ENCODE measurements around the gene FBLIM1.

FBLIM1 gene

DNA sequence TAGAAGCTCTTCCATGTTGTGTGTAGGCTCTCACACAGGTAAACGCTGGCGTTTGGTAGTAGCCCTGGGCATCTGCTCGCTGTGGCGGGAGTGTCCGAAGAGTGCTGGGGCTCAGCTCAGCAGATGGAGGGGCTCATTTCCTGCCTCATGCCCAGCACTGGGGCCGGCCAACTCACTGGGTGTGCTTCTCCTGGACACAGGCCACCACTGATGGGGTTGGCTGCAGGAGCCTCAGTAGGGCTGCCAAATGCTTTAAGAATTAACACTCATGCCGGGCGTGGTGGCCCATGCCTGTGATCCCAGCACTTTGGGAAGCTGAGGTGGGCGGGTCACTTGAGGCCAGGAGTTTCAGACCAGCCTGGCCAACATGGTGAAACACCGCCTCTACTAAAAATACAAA is 28.0 kb downstream of the FBLIM1 start:
- 98% methylated on average over 10 of the region's 10 CpGs for WGBS (ENCODE audit: insufficient coverage)
- no peak overlapping the region for H3K27ac ChIP-seq (ENCODE audit: insufficient read depth in 1 of 2, low read depth in 1 of 2, low read length in 2 of 2, poor library complexity in 1 of 2, severe bottlenecking in 2 of 2)
- peaks cover 0 to 2% (median 0%) of the 10 kb centered on the region in 5 experiments for H3K27me3 ChIP-seq (replicated peaks in 2 of 5; ENCODE audit: control insufficient read depth in 4 of 5, insufficient read depth in 5 of 5, low read length in 4 of 5)
- ChIA-PET CTCF (interaction anchor here (0.9 kb wide), 1 partner anchor 72 kb away, joined by 3 read pairs; no protein-coding TSS in a partner anchor), POLR2A (no interaction called here)
- no peaks in the 10 kb centered on the region for H3K4me1 ChIP-seq (ENCODE audit: control extremely low read depth in 1 of 4, control insufficient read depth in 4 of 4, insufficient read depth in 4 of 4, low read length in 3 of 4)
- no peak overlapping the region for H3K4me3 ChIP-seq (ENCODE audit: control insufficient read depth in 1 of 7, extremely low read depth in 1 of 7, insufficient read depth in 4 of 7, low read depth in 2 of 7, low read length in 6 of 7)
- no peaks in the 10 kb centered on the region for H3K9me3 ChIP-seq (ENCODE audit: control extremely low read depth in 1 of 5, control insufficient read depth in 4 of 5, insufficient read depth in 2 of 5, low read depth in 1 of 5, low read length in 4 of 5)
- no peaks in the 10 kb centered on the region for H3K36me3 ChIP-seq (ENCODE audit: control insufficient read depth in 4 of 4, insufficient read depth in 4 of 4, low read length in 3 of 4)
- DNase-seq: no peak

GRCh38 chr1:15788624-15789301 is 30.2 kb downstream of the FBLIM1 start:
- Histone ChIP-seq H3K36me3 (ENCODE audit: control insufficient read depth in 4 of 4, insufficient read depth in 4 of 4, low read length in 3 of 4) (no peaks in the 10 kb centered on the region), H3K27me3 (replicated peaks in 2 of 5; ENCODE audit: control insufficient read depth in 4 of 5, insufficient read depth in 5 of 5, low read length in 4 of 5) (no peaks in the 10 kb centered on the region), H3K4me3 (ENCODE audit: control insufficient read depth in 1 of 7, extremely low read depth in 1 of 7, insufficient read depth in 4 of 7, low read depth in 2 of 7, low read length in 6 of 7) (no peak overlapping the region), H3K4me1 (ENCODE audit: control extremely low read depth in 1 of 4, control insufficient read depth in 4 of 4, insufficient read depth in 4 of 4, low read length in 3 of 4) (no peaks in the 10 kb centered on the region), H3K9me3 (ENCODE audit: control extremely low read depth in 1 of 5, control insufficient read depth in 4 of 5, insufficient read depth in 2 of 5, low read depth in 1 of 5, low read length in 4 of 5) (no peaks in the 10 kb centered on the region), H3K27ac (ENCODE audit: insufficient read depth in 1 of 2, low read depth in 1 of 2, low read length in 2 of 2, poor library complexity in 1 of 2, severe bottlenecking in 2 of 2) (no peak overlapping the region)
- WGBS (ENCODE audit: insufficient coverage): 70% methylated on average over 11 of the region's 13 CpGs
- DNase-seq: peak; percentile 21 to 63 (median 51)
- ChIA-PET CTCF (interaction anchor here (0.9 to 1.4 kb wide), 3 partner anchors 10 to 14 kb away, joined by 3 to 4 read pairs (median 3); no protein-coding TSS in a partner anchor), POLR2A (no interaction called here)

- H3K4me3 ChIP-seq (ENCODE audit: control insufficient read depth in 1 of 7, extremely low read depth in 1 of 7, insufficient read depth in 4 of 7, low read depth in 2 of 7, low read length in 6 of 7): no peak overlapping the region
- peak overlapping the region in 1 of 2 experiments; percentile 32 for H3K27ac ChIP-seq (ENCODE audit: insufficient read depth in 1 of 2, low read depth in 1 of 2, low read length in 2 of 2, poor library complexity in 1 of 2, severe bottlenecking in 2 of 2)
- H3K27me3 ChIP-seq (replicated peaks in 2 of 5; ENCODE audit: control insufficient read depth in 4 of 5, insufficient read depth in 5 of 5, low read length in 4 of 5): peaks cover 0 to 20% (median 3%) of the 10 kb centered on the region in 5 experiments
- CTCF ChIA-PET: interaction anchor here (1.4 to 1.5 kb wide), 2 partner anchors 8 to 46 kb away, joined by 3 to 4 read pairs; no protein-coding TSS in a partner anchor
- no peak for DNase-seq
- no peaks in the 10 kb centered on the region for H3K9me3 ChIP-seq (ENCODE audit: control extremely low read depth in 1 of 5, control insufficient read depth in 4 of 5, insufficient read depth in 2 of 5, low read depth in 1 of 5, low read length in 4 of 5)
- no CpG with 5 or more reads among the region's 2 CpGs for WGBS (ENCODE audit: insufficient coverage)
- no peaks in the 10 kb centered on the region for H3K36me3 ChIP-seq (ENCODE audit: control insufficient read depth in 4 of 4, insufficient read depth in 4 of 4, low read length in 3 of 4)
- POLR2A ChIA-PET: interaction anchor here (0.7 kb wide), 1 partner anchor 237 kb away, joined by 3 read pairs; no protein-coding TSS in a partner anchor
- H3K4me1 ChIP-seq (ENCODE audit: control extremely low read depth in 1 of 4, control insufficient read depth in 4 of 4, insufficient read depth in 4 of 4, low read length in 3 of 4): no peaks in the 10 kb centered on the region
Observed at GRCh38 chr1:15796086-15796462, 37.5 kb downstream of the FBLIM1 start.

GRCh38 chr1:15797614-15798390 is 39.2 kb downstream of the FBLIM1 start:
- DNase-seq: no peak
- Histone ChIP-seq H3K27ac (ENCODE audit: insufficient read depth in 1 of 2, low read depth in 1 of 2, low read length in 2 of 2, poor library complexity in 1 of 2, severe bottlenecking in 2 of 2) (no peak overlapping the region), H3K4me1 (ENCODE audit: control extremely low read depth in 1 of 4, control insufficient read depth in 4 of 4, insufficient read depth in 4 of 4, low read length in 3 of 4) (peaks cover 0 to 5% (median 2%) of the 10 kb centered on the region in 4 experiments), H3K9me3 (ENCODE audit: control extremely low read depth in 1 of 5, control insufficient read depth in 4 of 5, insufficient read depth in 2 of 5, low read depth in 1 of 5, low read length in 4 of 5) (no peaks in the 10 kb centered on the region), H3K36me3 (ENCODE audit: control insufficient read depth in 4 of 4, insufficient read depth in 4 of 4, low read length in 3 of 4) (no peaks in the 10 kb centered on the region), H3K4me3 (ENCODE audit: control insufficient read depth in 1 of 7, extremely low read depth in 1 of 7, insufficient read depth in 4 of 7, low read depth in 2 of 7, low read length in 6 of 7) (no peak overlapping the region), H3K27me3 (replicated peaks in 2 of 5; ENCODE audit: control insufficient read depth in 4 of 5, insufficient read depth in 5 of 5, low read length in 4 of 5) (peaks cover 0 to 30% (median 7%) of the 10 kb centered on the region in 5 experiments)
- WGBS (ENCODE audit: insufficient coverage): 99% methylated on average over 12 of the region's 14 CpGs
- POLR2A ChIA-PET: no interaction called here
- CTCF ChIA-PET: interaction anchor here (0.6 kb wide), 1 partner anchor 200 kb away, joined by 5 read pairs; no protein-coding TSS in a partner anchor

DNA sequence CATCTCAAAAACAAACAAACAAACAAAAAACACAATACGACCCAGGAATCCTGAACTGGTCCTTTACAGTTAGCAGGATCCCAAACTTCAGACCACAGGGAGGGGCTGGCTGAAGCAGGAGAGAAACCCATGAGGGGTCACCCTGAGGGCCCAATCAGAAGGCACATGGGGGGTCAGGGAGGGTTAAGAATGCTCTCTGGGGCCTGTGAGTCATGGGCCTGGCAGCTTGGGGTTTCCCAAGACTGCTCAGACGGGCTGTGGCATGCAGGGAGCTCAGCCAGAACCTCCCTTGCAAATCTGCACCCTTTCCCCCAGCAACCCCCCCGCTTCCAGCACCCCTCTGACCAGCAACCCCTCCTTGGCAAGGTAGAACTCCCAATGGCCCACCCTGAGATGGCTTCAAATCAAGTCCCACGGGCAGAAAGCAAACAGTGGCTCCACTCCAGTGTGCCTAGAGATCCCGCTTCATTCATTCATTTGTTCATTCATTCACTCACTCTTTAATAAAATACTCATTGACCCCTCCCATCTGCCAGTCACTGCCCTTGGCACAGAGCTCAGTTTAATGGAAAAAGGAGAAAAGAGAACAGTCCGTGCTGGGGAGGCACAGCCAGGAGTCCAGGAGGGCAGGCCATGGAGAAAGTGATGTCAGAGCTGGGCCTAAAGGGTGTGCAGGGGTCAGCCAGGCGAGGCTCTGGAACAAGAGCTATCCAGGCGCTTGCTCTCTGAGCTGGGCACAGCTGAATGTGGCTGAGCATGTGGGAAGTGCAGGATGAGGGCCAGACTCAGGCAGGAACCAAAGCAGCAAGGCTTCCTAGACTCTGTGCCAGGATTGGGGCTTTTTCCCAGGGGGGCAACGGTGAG is 40.6 kb downstream of the FBLIM1 start:
- DNase-seq: peak in 1 of 3 donors; percentile 21
- H3K36me3 ChIP-seq (ENCODE audit: control insufficient read depth in 4 of 4, insufficient read depth in 4 of 4, low read length in 3 of 4): no peaks in the 10 kb centered on the region
- WGBS (ENCODE audit: insufficient coverage): 88% methylated on average over 7 of the region's 9 CpGs
- peaks cover 0 to 6% (median 2%) of the 10 kb centered on the region in 4 experiments for H3K4me1 ChIP-seq (ENCODE audit: control extremely low read depth in 1 of 4, control insufficient read depth in 4 of 4, insufficient read depth in 4 of 4, low read length in 3 of 4)
- POLR2A ChIA-PET: interaction anchor here (0.6 to 0.8 kb wide), 2 partner anchors 24 to 181 kb away, joined by 3 to 4 read pairs; no protein-coding TSS in a partner anchor
- peaks cover 0 to 33% (median 7%) of the 10 kb centered on the region in 5 experiments for H3K27me3 ChIP-seq (replicated peaks in 2 of 5; ENCODE audit: control insufficient read depth in 4 of 5, insufficient read depth in 5 of 5, low read length in 4 of 5)
- no peaks in the 10 kb centered on the region for H3K9me3 ChIP-seq (ENCODE audit: control extremely low read depth in 1 of 5, control insufficient read depth in 4 of 5, insufficient read depth in 2 of 5, low read depth in 1 of 5, low read length in 4 of 5)
- no peak overlapping the region for H3K27ac ChIP-seq (ENCODE audit: insufficient read depth in 1 of 2, low read depth in 1 of 2, low read length in 2 of 2, poor library complexity in 1 of 2, severe bottlenecking in 2 of 2)
- CTCF ChIA-PET: interaction anchor here (1.0 to 1.5 kb wide), 2 partner anchors 11 to 205 kb away, joined by 3 to 4 read pairs; partner anchors contain the start of gene SRARP
- no peak overlapping the region for H3K4me3 ChIP-seq (ENCODE audit: control insufficient read depth in 1 of 7, extremely low read depth in 1 of 7, insufficient read depth in 4 of 7, low read depth in 2 of 7, low read length in 6 of 7)

GRCh38 chr1:15799928-15800835 is 41.6 kb downstream of the FBLIM1 start:
- Histone ChIP-seq H3K27me3 (replicated peaks in 2 of 5; ENCODE audit: control insufficient read depth in 4 of 5, insufficient read depth in 5 of 5, low read length in 4 of 5) (peaks cover 0 to 33% (median 7%) of the 10 kb centered on the region in 5 experiments), H3K9me3 (ENCODE audit: control extremely low read depth in 1 of 5, control insufficient read depth in 4 of 5, insufficient read depth in 2 of 5, low read depth in 1 of 5, low read length in 4 of 5) (no peaks in the 10 kb centered on the region), H3K4me1 (ENCODE audit: control extremely low read depth in 1 of 4, control insufficient read depth in 4 of 4, insufficient read depth in 4 of 4, low read length in 3 of 4) (peaks cover 0 to 6% (median 2%) of the 10 kb centered on the region in 4 experiments), H3K27ac (ENCODE audit: insufficient read depth in 1 of 2, low read depth in 1 of 2, low read length in 2 of 2, poor library complexity in 1 of 2, severe bottlenecking in 2 of 2) (no peak overlapping the region), H3K4me3 (ENCODE audit: control insufficient read depth in 1 of 7, extremely low read depth in 1 of 7, insufficient read depth in 4 of 7, low read depth in 2 of 7, low read length in 6 of 7) (no peak overlapping the region), H3K36me3 (ENCODE audit: control insufficient read depth in 4 of 4, insufficient read depth in 4 of 4, low read length in 3 of 4) (no peaks in the 10 kb centered on the region)
- CTCF ChIA-PET: interaction anchor here (1.0 to 1.8 kb wide), 4 partner anchors 9 to 204 kb away, joined by 3 to 5 read pairs (median 4); partner anchors contain the start of gene SRARP
- 74% methylated on average over 17 of the region's 22 CpGs for WGBS (ENCODE audit: insufficient coverage)
- POLR2A ChIA-PET: interaction anchor here (0.6 to 0.8 kb wide), 2 partner anchors 25 to 180 kb away, joined by 3 to 4 read pairs; no protein-coding TSS in a partner anchor
- DNase-seq: no peak
